Left lung (tissue), 10 donors: ENCODE results near the gene TANC1. TPM values are rescaled to one million over a fixed set of nuclear protein-coding genes. Genes with fewer than 3 reads are reported as not detected.

Experiments used
- ATAC-seq: fragments of 200-7000 bp; cut with Tn5 transposase; one replicate; pipeline ENCODE4 v1.9.1; 2020; ENCODE audit warnings: moderate library complexity
- DNase-seq, 4 donors: peaks; one replicate each; pipeline ENCODE4 v3.0.0-alpha.2; 2013 to 2020
- H3K27ac ChIP-seq, 2 donors: fragments of 200-600 bp; sonication (generic) in 1 of 2; one replicate each; pipeline versions ENCODE4 v1.5.0 to v1.8.0; 2020 to 2021
- H3K27me3 ChIP-seq, 2 donors: fragments of 200-600 bp; sonication (generic) in 1 of 2; one replicate each; pipeline versions ENCODE4 v1.5.0 to v1.8.0; 2020 to 2021
- H3K36me3 ChIP-seq, 2 donors: fragments of 200-600 bp; sonication (generic) in 1 of 2; one replicate each; pipeline versions ENCODE4 v1.5.0 to v1.8.0; 2020 to 2021
- H3K4me1 ChIP-seq, 2 donors: fragments of 200-600 bp; one replicate each; pipeline ENCODE4 v1.8.0; 2021
- H3K4me3 ChIP-seq, 2 donors: fragments of 200-600 bp; sonication (generic) in 1 of 2; one replicate each; pipeline versions ENCODE4 v1.5.0 to v1.8.0; 2020 to 2021; ENCODE audit warnings: mild to moderate bottlenecking in 1 of 2
- H3K9me3 ChIP-seq, 2 donors: fragments of 200-600 bp; sonication (generic) in 1 of 2; one replicate each; pipeline versions ENCODE4 v1.5.0 to v1.8.0; 2020 to 2021
- intact Hi-C, 2 donors: fragments of 100-400 bp; cut with DNase I; formaldehyde crosslinking; loops; one replicate each; pipeline versions ENCODE4 v1.11.2 to v1.14.2; 2022
- polyA plus RNA-seq, 6 donors: library from polyadenylated mRNA; unstranded; fragments of 120-200 nt; gene quantifications; one replicate each; pipeline ENCODE4 v1.2.1, GENCODE V29; 2013; ENCODE audit not compliant: insufficient read length in 6 of 6
- total RNA-seq, 2 donors: library from RNA; stranded (reverse); fragmentation: NEBNext Ultra II Directional; extraction: Animal tissue kit (Norgen Biotek cat#: 25700); gene quantifications; one replicate each; pipeline ENCODE4 v1.2.1, GENCODE V29; 2021
- TF ChIP-seq, protein P1 (sequence below), 2 donors: fragments of 200-600 bp; sonication (generic) in 1 of 2; IDR thresholded peaks; one replicate each; pipeline versions ENCODE4 v1.5.0 to v1.8.0; 2021; ENCODE audit warnings: antibody characterized with exemption in 2 of 2
- donor health status: DM: no; HTN: yes; CAD: no.
- donor health status: DM: no; HTN: no; CAD: no.

Gene TANC1
- total and polyA plus RNA-seq, 8 donors: 40.1 to 76.6 (median 53.3) TPM

DNA sequence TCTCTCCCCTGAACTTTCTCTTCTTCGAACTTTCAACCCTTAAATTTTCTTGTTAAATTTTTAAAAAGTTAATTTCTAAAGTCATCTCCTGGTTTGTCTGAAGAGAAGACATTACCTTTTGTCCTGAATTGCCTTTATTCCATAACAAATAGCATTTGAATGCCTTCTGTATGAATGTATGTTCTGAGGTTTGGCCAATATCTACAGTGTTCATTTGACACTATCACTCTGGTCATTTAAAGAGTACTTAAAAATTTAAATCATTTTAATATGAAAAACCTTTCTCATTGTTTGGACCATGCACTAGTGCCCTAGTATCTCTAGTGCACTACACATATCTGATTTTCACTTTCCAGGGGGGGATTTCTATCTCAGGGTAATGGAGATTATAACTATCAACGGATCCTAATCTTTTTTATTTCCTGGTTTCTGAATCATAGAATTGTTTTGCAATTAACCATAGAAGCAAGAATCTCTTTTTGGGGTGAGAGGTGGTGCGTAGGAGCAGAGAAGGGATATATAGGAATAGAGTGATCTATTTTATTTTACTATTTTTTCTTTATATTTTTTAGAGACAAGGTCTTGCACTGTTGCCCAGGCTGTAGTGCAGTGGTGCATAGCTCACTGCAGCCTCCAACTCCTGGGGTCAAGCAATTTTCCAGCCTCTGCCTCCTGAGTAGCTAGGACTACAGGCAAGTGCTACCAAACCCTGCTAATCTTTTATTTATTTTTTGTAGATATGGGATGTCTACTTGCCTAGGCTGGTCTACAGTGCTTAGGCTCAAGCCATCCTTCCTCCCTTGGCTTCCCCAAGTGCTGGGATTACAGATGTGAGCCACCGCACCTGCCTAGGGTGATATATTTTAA is 25.5 kb downstream of the TANC1 start:
- TF ChIP-seq, protein P1, sequence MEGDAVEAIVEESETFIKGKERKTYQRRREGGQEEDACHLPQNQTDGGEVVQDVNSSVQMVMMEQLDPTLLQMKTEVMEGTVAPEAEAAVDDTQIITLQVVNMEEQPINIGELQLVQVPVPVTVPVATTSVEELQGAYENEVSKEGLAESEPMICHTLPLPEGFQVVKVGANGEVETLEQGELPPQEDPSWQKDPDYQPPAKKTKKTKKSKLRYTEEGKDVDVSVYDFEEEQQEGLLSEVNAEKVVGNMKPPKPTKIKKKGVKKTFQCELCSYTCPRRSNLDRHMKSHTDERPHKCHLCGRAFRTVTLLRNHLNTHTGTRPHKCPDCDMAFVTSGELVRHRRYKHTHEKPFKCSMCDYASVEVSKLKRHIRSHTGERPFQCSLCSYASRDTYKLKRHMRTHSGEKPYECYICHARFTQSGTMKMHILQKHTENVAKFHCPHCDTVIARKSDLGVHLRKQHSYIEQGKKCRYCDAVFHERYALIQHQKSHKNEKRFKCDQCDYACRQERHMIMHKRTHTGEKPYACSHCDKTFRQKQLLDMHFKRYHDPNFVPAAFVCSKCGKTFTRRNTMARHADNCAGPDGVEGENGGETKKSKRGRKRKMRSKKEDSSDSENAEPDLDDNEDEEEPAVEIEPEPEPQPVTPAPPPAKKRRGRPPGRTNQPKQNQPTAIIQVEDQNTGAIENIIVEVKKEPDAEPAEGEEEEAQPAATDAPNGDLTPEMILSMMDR (IDR thresholded peaks at IDR 0.05): no peak
- no peak overlapping the region for H3K27ac ChIP-seq
- no peak overlapping the region for H3K4me3 ChIP-seq
- H3K36me3 ChIP-seq: no peaks in the 10 kb centered on the region
- no peaks in the 10 kb centered on the region for H3K9me3 ChIP-seq
- H3K27me3 ChIP-seq: no peaks in the 10 kb centered on the region
- intact Hi-C loops: no loop called here
- DNase-seq (no peak), ATAC-seq (no peak)
- H3K4me1 ChIP-seq: peaks cover 27 to 35% of the 10 kb centered on the region in 2 donors

DNA sequence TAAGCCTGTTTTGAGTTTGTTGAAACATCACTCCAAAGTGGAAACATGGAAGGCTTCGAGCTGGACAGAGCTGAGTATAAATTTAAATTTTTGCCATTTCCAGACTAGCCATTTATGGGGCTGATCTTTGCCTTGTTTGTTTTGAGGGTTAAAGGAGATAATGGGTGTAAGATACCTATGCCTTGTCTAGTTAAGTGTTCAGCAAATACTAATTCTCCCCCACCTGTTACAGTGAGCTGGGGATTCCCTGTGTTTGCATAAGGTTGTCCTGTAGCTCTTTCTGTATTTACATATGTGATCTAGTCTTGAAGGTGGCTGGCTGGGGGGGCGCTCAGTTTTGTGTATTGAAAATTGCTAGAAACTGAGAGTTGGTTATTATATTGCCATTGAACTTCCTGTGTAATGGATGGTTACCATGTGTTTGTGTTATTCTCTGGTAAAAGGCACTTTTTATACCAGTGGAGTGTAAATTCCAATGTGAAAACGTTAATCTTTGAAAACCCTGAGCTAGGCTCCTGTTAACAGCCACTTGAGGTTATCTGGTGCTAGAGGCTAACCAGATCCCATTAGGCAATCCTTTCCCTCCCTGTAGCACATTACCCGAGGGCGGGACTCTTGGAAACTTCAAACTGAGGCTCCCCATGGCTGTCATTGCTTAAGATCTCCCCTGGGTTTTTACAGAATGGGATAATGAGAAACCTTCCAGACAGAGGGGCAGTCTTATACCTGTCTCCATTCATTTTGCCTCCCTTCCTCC is 26.7 kb downstream of the TANC1 start:
- no peaks in the 10 kb centered on the region for H3K9me3 ChIP-seq
- no peak overlapping the region for H3K4me3 ChIP-seq
- no peaks in the 10 kb centered on the region for H3K36me3 ChIP-seq
- DNase-seq: no peak
- intact Hi-C loops: no loop called here
- peaks cover 33 to 44% of the 10 kb centered on the region in 2 donors for H3K4me1 ChIP-seq
- ATAC-seq: peak; percentile 86
- no peaks in the 10 kb centered on the region for H3K27me3 ChIP-seq
- TF ChIP-seq, protein P1 (IDR thresholded peaks at IDR 0.05): no peak
- H3K27ac ChIP-seq: peak overlapping the region in 1 of 2 donors; percentile 13

DNA sequence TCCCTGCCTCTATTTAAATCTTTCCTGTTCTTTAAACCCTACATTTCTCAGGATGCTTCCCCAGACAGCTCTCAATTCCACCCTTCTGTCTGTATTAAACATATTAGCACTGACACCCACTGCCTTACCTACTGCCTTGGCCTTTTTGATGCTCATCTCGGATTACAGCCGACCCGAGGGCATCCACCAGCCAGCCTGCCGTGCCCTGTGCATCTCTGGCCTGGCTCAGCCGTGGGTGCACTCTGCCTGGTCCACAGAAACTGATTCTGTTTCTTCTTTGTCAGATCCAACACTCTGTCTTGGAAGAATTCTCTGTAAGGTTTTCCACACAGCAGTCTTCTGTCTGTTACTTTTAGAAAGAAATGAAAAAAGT is 27.2 kb downstream of the TANC1 start:
- Histone ChIP-seq H3K4me1 (peaks cover 33 to 49% of the 10 kb centered on the region in 2 donors), H3K4me3 (no peak overlapping the region), H3K9me3 (no peaks in the 10 kb centered on the region), H3K27me3 (no peaks in the 10 kb centered on the region), H3K36me3 (peaks cover 0 to 1% of the 10 kb centered on the region in 2 donors), H3K27ac (peak overlapping the region in 1 of 2 donors; percentile 13)
- DNase-seq (no peak), ATAC-seq (peak; percentile 7)
- TF ChIP-seq, protein P1 (IDR thresholded peaks at IDR 0.05): no peak
- intact Hi-C loops: no loop called here

- H3K36me3 ChIP-seq: peaks cover 0 to 7% of the 10 kb centered on the region in 2 donors
- TF ChIP-seq, protein P1 (IDR thresholded peaks at IDR 0.05): peak in 1 of 2 donors; percentile 19
- H3K4me3 ChIP-seq: no peak overlapping the region
- ATAC-seq (no peak), DNase-seq (no peak)
- H3K4me1 ChIP-seq: peaks cover 33 to 52% of the 10 kb centered on the region in 2 donors
- H3K27me3 ChIP-seq: no peaks in the 10 kb centered on the region
- intact Hi-C loops: no loop called here
- no peaks in the 10 kb centered on the region for H3K9me3 ChIP-seq
- H3K27ac ChIP-seq: no peak overlapping the region
These were observed 28.0 kb downstream of the TANC1 start for GRCh38 chr2:158996378-158996993.
